Central memory CD8-positive, alpha-beta T cell (primary cell): ENCODE results near the gene PSRC1.
"Not testable (repeated sequence)": the region's sequence is repeated elsewhere in the genome, so short reads cannot be mapped to it uniquely, and the experiment has no call there.

Source experiments
- ATAC-seq: fragments of 150-1000 bp; cut with Tn5 transposase; replicated peaks from 2 replicates; pipeline ENCODE4 v1.10.0; 2022; ENCODE audit warnings: mild to moderate bottlenecking, moderate FRiP score, moderate number of reproducible peaks; ENCODE audit not compliant: poor library complexity, severe bottlenecking; ENCODE audit errors: extremely low read depth
- DNase-seq, 2 donors: peaks; one replicate each; pipeline ENCODE4 v3.0.0; 2021; ENCODE audit warnings: low spot score in 2 of 2
- H3K27ac Mint-ChIP-seq: one replicate; pipeline ENCODE4 v1.8.0; 2022; ENCODE audit warnings: low read depth, mild to moderate bottlenecking, moderate library complexity, mixed read lengths
- H3K27me3 Mint-ChIP-seq: one replicate; pipeline ENCODE4 v1.8.0; 2022; ENCODE audit warnings: mixed read lengths
- H3K36me3 Mint-ChIP-seq: one replicate; pipeline ENCODE4 v1.8.0; 2022; ENCODE audit warnings: mild to moderate bottlenecking, moderate library complexity, mixed read lengths; ENCODE audit not compliant: insufficient read depth
- H3K4me1 Mint-ChIP-seq: one replicate; pipeline ENCODE4 v1.8.0; 2022; ENCODE audit warnings: mixed read lengths
- H3K4me3 Mint-ChIP-seq: one replicate; pipeline ENCODE4 v1.8.0; 2022; ENCODE audit warnings: mild to moderate bottlenecking, moderate library complexity, mixed read lengths
- H3K9me3 Mint-ChIP-seq: one replicate; pipeline ENCODE4 v1.8.0; 2022; ENCODE audit warnings: mixed read lengths

The PSRC1 gene

DNA sequence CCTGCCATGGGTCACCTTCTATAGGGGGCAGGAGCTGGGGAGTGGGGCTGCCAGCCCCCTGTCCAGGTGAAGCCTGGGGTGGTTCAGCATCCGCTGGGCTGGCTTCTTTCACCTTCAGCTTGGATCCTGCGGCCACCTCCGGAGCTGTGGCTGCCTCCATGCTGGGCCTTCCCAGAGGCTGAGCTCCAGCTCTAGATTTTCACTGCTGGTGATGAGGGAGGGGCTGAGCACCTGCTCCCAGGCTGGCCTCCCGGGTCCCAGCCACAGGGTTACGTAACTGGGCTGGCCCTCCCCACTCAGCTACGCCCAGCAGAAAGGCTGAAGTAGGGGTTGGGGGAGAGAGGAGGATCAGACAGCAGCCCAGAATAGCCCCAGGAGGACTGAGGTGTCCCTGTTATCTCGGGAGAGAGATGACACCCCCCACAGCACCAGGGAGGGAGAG, 23.9 kb upstream of the PSRC1 start, which contains the start of gene MYBPHL:
MYBPHL (minus strand) TSS at position 180 of the 442 bp plus-strand sequence; CDS start at position 160, 20 bp downstream.
- DNase-seq (no peak), ATAC-seq (no peak)
- Mint-ChIP-seq H3K9me3 (no peaks in the 10 kb centered on the region), H3K27ac (no peak within 1 kb of the TSS), H3K4me1 (no peaks in the 10 kb centered on the region), H3K36me3 (no peaks in the 10 kb centered on the region), H3K27me3 (peaks cover 18% of the 10 kb centered on the region), H3K4me3 (no peak within 1 kb of the TSS)

DNA sequence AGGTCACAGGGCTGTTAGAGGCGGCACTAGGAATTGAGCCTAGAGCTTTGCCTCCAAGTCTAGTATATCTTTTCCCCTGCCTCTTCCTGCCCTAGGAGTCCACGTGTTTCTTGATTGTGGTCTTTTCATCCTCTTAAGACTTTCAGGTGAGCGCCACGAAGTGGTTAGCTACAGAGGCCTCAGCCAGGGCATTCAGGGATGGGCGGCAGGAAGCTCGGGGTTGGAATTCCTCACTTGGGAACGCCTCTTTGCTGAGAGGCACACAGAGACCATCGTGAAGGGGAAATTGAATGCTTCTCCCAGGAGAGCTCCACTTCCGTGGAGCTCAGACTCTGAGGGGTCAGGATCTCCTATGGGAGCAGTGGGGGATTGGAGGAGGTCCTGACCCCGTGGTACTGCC, 23.0 kb upstream of the PSRC1 start:
- peaks cover 18% of the 10 kb centered on the region for H3K27me3 Mint-ChIP-seq
- H3K27ac Mint-ChIP-seq, H3K4me3 Mint-ChIP-seq: not testable (repeated sequence)

DNA sequence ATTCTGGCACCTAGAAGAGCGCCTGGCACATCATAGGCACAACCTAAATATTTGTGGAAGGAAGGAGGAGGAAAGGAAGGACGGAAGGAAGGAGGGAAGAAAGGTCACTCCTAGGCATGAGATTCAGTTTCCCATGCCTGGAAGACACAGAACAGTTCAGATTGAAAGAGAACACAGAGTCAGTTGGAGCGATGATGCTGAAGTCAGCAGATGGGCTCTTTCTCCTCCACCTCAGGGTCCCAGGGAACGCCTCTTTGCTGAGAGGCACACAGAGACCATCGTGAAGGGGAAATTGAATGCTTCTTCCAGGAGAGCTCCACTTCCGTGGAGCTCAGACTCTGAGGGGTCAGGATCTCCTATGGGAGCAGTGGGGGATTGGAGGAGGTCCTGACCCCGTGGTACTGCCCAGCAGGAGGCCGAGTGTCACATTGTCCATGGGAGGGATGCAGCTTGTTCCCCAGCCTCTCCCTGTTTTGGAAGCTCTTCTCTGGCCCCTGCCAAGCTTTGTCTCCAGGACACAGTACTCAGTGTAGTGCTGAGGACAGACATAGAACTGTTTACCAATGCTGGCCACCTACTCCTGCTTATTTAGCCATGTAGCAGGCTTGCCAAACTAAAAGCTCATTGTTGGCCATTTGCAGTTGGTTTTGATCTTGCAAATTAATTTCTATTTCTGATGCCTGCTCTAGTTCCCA, 21.4 kb upstream of the PSRC1 start:
- Mint-ChIP-seq H3K27ac (no peak overlapping the region), H3K4me3 (no peak overlapping the region), H3K9me3 (no peaks in the 10 kb centered on the region), H3K36me3 (no peaks in the 10 kb centered on the region), H3K4me1 (no peaks in the 10 kb centered on the region), H3K27me3 (peaks cover 15% of the 10 kb centered on the region)
- DNase-seq (no peak), ATAC-seq (no peak)

More for the DNA sequence above, 23.0 kb upstream of the PSRC1 start:
- H3K36me3 Mint-ChIP-seq, H3K4me1 Mint-ChIP-seq, H3K9me3 Mint-ChIP-seq, ATAC-seq, DNase-seq: not testable (repeated sequence)

DNA sequence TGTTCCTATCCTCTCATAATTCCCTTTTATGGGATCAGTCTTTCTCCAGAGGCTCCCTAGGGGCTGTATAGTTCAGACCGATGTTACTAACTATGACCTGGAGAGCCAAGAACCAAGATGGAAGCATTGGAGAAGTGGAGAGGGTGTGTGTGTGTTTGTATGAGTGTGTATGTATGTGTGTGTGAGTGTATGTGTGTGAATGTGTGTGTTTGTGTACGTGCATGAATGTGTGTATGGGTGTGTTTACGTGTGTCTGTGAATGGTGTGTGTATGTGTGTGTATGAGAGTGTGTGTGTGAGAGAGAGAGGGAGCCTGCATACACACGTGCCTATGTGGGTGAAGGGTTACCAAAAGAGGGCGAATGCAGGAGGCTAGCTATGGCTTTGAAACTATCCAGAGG, 18.9 kb upstream of the PSRC1 start:
- Mint-ChIP-seq H3K4me3 (no peak overlapping the region), H3K36me3 (no peaks in the 10 kb centered on the region), H3K27me3 (peaks cover 18% of the 10 kb centered on the region), H3K9me3 (no peaks in the 10 kb centered on the region), H3K4me1 (no peaks in the 10 kb centered on the region), H3K27ac (no peak overlapping the region)
- DNase-seq (no peak), ATAC-seq (no peak)

DNA sequence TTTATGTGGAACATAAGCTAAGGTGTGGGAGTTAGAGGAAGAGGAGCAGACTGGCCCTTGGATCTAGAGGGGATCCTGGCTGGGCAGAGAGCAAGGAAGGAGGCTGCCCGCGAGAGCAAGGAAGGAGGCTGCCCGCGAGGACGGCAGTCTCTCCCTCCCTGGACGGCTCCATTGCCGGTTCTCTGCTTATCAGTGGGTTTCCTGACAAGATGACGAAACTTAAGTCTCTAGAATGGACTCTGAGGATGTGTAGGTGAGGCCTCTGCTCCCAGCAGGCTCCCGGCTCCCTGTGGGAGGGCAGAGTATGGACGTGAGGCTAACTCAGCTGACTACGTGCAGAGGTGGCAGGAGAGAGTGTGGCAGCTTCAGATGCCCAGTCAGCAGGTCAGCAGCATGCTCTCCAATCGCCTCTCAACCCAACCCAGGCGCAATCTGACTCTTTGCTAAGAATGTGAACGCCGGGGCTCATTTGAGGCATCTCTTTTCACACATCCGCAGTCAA, 17.8 kb upstream of the PSRC1 start:
- H3K9me3 Mint-ChIP-seq, result no peaks in the 10 kb centered on the region
- DNase-seq, result no peak
- no peaks in the 10 kb centered on the region for H3K36me3 Mint-ChIP-seq
- H3K27me3 Mint-ChIP-seq, result peaks cover 22% of the 10 kb centered on the region
- no peak overlapping the region for H3K4me3 Mint-ChIP-seq
- no peak for ATAC-seq
- no peaks in the 10 kb centered on the region for H3K4me1 Mint-ChIP-seq
- no peak overlapping the region for H3K27ac Mint-ChIP-seq

DNA sequence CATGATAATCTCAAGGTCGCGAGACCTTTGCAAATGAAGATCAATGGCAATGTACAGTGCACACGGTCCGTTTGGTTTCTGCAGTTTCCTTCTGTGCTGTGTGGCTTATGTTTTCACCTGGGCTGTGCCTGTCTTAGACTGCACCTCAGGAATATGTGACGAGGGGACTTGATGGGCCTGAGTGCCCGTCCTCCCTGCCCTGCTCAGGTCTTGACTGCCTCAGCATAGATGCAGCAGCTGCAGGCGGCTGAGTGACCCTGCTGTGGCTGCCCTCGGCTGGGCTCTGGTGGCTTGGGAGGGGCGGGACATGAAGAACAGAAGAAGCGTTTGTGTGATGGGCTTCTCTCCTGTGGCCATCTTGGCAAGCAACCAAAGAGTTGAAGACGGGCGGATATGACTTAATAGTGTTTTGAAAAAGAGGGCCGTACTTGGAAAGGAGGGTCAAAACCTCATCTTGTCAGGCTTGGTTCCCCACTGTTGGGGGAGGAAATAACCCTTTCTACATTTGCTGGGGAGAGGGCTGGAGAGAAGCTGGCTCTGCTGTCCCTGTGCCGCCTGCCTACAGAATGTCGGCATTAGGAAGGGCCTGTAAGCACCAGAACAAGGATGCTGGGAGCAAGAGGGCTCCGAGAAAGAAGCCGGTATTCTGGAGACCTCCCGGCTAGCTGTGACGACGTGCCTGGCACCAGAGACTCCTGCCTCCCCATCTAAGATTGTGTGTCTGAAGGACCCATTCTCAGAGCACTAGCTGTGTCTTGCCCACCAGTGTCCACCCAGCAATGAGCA, 16.8 kb upstream of the PSRC1 start:
- Mint-ChIP-seq H3K27me3 (peaks cover 31% of the 10 kb centered on the region), H3K9me3 (no peaks in the 10 kb centered on the region), H3K4me1 (no peaks in the 10 kb centered on the region), H3K27ac (no peak overlapping the region), H3K36me3 (no peaks in the 10 kb centered on the region), H3K4me3 (no peak overlapping the region)
- DNase-seq (no peak), ATAC-seq (no peak)

DNA sequence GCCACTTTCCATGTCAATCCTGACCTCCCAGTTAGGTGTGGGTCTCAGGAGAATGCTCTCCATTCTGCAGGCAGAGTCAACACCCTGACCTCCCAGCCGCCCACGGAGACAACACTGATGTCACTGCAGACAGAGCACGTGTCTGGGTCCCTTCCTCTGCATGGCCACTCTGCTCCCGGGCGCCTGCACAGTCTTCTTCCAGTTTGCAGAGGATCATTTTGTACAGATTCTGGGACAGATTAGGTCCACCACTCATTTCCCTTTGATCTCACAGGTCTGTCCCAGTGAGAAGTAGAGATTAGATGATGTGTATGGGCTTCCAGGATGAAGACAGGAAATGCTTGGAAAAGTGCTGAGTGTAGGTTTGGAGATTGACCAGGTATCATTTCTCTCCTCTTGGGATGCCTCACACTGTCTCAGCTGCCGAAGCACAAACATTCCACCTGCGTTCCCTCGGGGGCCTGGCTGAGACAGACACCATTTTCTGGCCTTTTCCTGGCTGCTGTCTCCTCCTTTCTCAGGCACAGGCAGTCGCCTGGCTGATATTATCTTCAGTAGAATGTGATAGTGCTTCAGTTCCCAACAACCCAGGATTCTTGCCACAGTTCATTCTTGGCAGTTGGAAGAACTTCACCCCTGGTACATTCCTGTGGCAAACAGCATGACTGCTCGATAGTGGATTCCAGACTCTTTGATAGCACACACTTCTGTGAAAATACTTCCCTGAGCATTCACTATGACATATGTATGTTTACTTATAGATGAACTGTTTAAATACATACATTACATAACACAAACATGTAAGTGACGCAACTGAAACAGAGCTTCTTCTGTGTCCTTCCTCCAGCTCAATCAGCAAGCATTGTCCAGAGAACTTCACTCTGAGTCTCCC, 16.0 kb upstream of the PSRC1 start:
- H3K4me1 Mint-ChIP-seq, result no peaks in the 10 kb centered on the region
- ATAC-seq, result no peak

DNA sequence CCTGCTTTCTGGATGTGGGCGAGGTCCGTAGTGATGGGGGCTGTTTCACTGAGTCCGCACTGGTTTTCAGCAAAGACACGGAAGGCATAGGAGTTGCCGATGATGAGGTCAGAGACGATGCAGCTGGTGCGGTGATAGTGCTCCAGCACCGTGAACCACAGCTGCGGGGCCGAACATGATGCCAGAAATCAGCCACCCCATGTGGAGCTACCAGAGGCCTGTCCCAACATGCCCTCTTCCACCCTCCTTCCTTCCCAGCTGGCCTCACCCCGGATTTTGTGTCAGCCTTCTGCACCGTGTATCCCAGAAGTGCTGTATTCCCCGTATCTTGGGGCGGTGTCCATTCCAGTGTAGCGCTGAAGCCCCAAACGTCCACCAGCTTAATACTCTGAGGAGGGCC, 13.8 kb upstream of the PSRC1 start:
- H3K27me3 Mint-ChIP-seq, result peaks cover 60% of the 10 kb centered on the region
- H3K27ac Mint-ChIP-seq, result no peak overlapping the region
- H3K4me1 Mint-ChIP-seq, result no peaks in the 10 kb centered on the region
- DNase-seq, result no peak
- H3K9me3 Mint-ChIP-seq, result no peaks in the 10 kb centered on the region
- ATAC-seq, result no peak
- H3K36me3 Mint-ChIP-seq, result no peaks in the 10 kb centered on the region
- H3K4me3 Mint-ChIP-seq, result no peak overlapping the region

More for the DNA sequence above, 16.0 kb upstream of the PSRC1 start:
- Mint-ChIP-seq H3K9me3 (no peaks in the 10 kb centered on the region), H3K27ac (no peak overlapping the region), H3K36me3 (no peaks in the 10 kb centered on the region), H3K4me3 (no peak overlapping the region), H3K27me3 (peaks cover 40% of the 10 kb centered on the region)
- no peak for DNase-seq

DNA sequence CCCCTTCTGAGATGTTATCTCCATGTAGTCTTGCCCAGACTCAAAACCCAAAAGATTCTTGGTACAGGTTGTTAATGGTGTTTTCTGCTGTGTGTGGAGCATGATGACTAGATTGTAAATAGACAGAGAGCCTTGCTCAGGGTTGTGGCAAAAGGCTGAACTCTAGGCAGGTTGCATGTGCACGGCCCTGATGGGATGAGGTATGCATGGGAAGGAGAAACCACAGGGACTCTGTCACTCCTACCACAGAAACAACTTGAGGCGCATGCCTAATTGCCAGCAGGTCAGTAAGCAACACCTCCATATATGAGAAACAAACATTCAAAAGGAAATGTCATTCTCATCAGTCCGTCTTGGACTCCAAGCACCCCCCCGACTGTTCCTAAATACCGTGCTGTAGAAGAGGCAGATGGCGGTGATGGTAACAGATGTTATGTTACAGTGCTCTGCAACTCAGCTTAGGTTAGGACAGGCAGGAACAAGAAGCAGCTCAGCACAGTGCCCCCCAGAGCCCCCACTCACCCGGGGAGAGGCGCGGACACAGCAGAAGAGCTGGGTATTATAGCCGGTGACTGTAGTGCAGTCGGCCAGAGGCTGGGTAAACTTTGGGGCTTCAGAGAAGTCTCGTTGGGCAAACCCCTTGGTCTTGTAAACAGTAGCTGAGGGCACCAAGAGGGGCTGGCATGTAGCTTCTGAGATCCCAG, 12.9 kb upstream of the PSRC1 start:
- H3K27ac Mint-ChIP-seq, result no peak overlapping the region
- ATAC-seq, result no peak
- DNase-seq, result no peak
- H3K36me3 Mint-ChIP-seq, result no peaks in the 10 kb centered on the region
- H3K4me3 Mint-ChIP-seq, result no peak overlapping the region
- H3K4me1 Mint-ChIP-seq, result no peaks in the 10 kb centered on the region
- peaks cover 60% of the 10 kb centered on the region for H3K27me3 Mint-ChIP-seq
- H3K9me3 Mint-ChIP-seq, result no peaks in the 10 kb centered on the region

DNA sequence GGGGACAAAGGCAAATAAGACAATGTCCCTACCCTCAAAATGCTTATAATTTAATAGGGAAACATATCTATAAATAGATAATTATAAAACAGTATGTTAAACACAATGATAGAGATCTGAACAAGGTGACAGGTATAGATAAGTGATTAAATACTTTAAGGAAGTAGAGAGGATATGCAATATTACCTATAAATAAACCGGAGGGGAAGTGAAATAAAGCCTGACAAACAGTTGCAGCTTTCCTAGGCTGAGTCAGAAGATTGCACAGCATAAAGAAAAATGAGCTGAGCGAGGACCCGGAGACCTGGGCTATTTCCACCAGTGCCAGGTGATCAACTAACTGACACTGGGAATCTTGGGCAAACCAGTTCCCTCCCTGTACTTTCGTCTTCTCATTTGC, 11.5 kb upstream of the PSRC1 start:
- H3K27me3 Mint-ChIP-seq, result peaks cover 56% of the 10 kb centered on the region
- no peaks in the 10 kb centered on the region for H3K36me3 Mint-ChIP-seq
- ATAC-seq (no peak), DNase-seq (no peak)
- no peak overlapping the region for H3K4me3 Mint-ChIP-seq
- H3K9me3 Mint-ChIP-seq, result no peaks in the 10 kb centered on the region
- H3K27ac Mint-ChIP-seq, result no peak overlapping the region
- H3K4me1 Mint-ChIP-seq, result no peaks in the 10 kb centered on the region

DNA sequence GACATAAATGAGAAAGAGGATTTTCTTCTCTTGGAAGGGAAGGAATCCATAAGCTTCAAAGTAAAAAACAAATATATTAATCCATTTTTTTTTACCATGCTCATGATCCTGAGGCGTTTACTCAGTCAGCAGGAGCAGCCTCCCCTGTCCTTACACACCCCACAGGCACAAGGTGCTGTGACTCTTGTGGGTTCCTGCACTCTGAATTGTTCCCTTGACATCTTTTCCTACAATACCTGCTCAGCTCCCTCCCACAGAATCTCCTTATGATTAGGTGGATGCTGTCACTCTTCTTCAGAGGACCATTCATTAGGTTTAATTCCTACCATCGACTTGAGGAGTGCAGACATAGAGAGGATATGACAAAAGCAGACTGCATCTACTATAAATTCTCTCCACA, 10.1 kb upstream of the PSRC1 start:
- H3K27me3 Mint-ChIP-seq, result peaks cover 53% of the 10 kb centered on the region
- H3K4me3 Mint-ChIP-seq, result no peak overlapping the region
- no peak overlapping the region for H3K27ac Mint-ChIP-seq
- ATAC-seq (no peak), DNase-seq (no peak)
- no peaks in the 10 kb centered on the region for H3K36me3 Mint-ChIP-seq
- H3K9me3 Mint-ChIP-seq, result no peaks in the 10 kb centered on the region
- no peaks in the 10 kb centered on the region for H3K4me1 Mint-ChIP-seq

DNA sequence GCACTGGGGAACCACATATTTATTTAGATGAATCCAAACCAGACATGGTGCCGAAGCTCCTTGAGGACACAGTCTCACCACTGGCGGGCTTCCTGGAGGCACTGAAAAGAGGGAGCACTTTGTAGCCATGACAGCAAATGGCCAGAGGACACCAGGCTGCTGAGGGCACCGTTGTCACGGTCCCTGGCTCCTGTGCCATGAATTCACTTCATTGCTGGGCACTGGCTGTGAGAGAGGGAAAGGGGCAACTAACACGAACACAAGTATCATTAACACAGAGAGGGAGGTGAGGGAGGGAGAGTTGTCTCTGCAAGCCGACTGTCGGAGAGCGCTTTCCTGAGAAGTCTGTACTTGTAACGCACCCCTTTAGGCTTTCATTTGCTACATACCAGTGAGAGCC, 9.4 kb upstream of the PSRC1 start:
- DNase-seq (no peak), ATAC-seq (no peak)
- H3K4me3 Mint-ChIP-seq, result no peak overlapping the region
- H3K27me3 Mint-ChIP-seq, result peaks cover 53% of the 10 kb centered on the region
- no peak overlapping the region for H3K27ac Mint-ChIP-seq
- H3K4me1 Mint-ChIP-seq, result no peaks in the 10 kb centered on the region
- H3K36me3 Mint-ChIP-seq, result no peaks in the 10 kb centered on the region
- H3K9me3 Mint-ChIP-seq, result no peaks in the 10 kb centered on the region
